Measurements from ENCODE around the gene RPL37A. TPM values are rescaled to one million over a fixed set of nuclear protein-coding genes. Genes with fewer than 3 reads are reported as not detected.
"Not testable (repeated sequence)": the region's sequence is repeated elsewhere in the genome, so short reads cannot be mapped to it uniquely, and the experiment has no call there.

RPL37A gene
- total RNA-seq, 4 donors from 2014 or later, result 59.1 to 1,456 (median 761) TPM

DNA sequence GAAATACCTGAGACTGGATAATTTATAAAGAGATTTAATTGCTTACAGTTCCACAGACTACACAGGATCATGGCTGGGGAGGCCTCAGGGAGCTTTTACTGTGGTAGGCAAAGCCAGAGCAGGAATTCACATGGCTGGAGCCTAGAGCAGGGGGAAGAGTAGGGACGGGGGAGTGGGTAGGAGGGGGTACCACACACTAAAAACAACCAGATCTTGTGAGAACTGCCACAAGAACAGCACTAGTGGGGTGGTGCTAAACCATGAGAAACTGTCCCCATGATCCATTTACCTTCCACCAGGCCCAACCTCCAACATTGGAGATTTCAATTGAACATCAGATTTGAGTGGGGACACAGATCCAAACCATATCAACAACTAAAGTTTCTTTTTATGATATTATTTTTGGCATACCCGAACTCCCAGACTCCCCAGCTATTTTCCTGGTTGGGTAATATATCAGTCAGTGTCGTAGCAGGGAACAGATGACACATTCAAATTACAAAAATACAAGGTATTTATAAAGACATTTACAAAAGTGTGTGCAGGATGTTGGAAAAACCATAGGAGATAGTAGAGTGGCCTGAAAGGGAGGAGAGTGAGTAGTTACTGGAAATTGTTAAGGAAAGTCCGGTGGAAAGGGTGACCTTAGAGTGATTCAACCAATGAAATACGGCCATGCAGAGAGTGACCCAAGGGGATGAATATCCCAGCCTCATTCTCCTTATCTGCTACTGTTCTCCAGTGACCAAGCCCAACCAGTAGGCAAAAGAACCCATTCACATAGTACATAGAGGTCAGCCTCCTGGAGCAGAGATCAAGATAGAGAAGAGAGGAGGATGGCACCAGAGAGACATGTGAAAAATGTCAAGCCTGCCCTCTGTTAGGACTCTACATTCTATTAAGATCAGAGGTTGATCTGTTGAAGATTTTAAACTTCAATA, 8.8 kb downstream of the RPL37A start:
- Histone ChIP-seq H3K4me3 (no peak overlapping the region), H3K27ac (no peak overlapping the region), H3K27me3 (no peaks in the 10 kb centered on the region), H3K4me1 (peaks cover 0 to 12% (median 3%) of the 10 kb centered on the region in 4 donors), H3K9me3 (no peaks in the 10 kb centered on the region), H3K36me3 (peaks cover 0 to 14% (median 5%) of the 10 kb centered on the region in 4 donors)
- in situ Hi-C loops (cut with MboI; ENCODE audit: low pct_ligation_motif_present in 1 of 4, low pct_unique_long_range_greater_than_20kb in 1 of 4, low sequenced_read_pairs in 3 of 4) (no loop called here), intact Hi-C loops (cut with DNase I; ENCODE audit: low total_unique reads) (no loop called here)
- WGBS, 2 donors (ENCODE audit: low coverage in 1 of 2), result 92 to 93% methylated on average over 4 to 5 of the region's 5 CpGs
- TF ChIP-seq POLR2AphosphoS5 (IDR thresholded peaks at IDR 0.05) (peak in 1 of 3 donors; percentile 4), EP300 (IDR thresholded peaks at IDR 0.05; ENCODE audit: low read depth) (no peak)
- DNase-seq, result no peak

DNA sequence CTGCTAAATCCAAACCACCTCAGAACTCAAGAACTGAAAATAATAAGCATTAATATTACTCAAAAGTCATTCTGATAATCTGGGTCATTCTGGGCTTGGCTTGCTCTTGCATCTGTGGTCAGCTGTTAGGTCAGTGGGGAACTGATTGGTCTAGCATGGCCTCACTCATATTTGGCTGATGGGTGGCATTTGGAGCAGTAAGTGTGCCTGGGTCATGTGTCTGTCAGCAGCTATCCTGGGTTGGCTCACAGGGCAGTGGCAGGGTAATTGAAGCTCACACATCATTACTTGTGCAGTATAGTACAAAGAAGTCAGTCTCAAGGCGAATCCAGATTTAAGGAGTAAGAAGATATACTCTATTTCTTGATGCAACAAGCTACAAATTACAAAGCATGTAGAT, 9.6 kb downstream of the RPL37A start:
- in situ Hi-C loops (cut with MboI; ENCODE audit: low pct_ligation_motif_present in 1 of 4, low pct_unique_long_range_greater_than_20kb in 1 of 4, low sequenced_read_pairs in 3 of 4), result no loop called here
- TF ChIP-seq EP300 (IDR thresholded peaks at IDR 0.05; ENCODE audit: low read depth), result no peak
- TF ChIP-seq, protein P1, sequence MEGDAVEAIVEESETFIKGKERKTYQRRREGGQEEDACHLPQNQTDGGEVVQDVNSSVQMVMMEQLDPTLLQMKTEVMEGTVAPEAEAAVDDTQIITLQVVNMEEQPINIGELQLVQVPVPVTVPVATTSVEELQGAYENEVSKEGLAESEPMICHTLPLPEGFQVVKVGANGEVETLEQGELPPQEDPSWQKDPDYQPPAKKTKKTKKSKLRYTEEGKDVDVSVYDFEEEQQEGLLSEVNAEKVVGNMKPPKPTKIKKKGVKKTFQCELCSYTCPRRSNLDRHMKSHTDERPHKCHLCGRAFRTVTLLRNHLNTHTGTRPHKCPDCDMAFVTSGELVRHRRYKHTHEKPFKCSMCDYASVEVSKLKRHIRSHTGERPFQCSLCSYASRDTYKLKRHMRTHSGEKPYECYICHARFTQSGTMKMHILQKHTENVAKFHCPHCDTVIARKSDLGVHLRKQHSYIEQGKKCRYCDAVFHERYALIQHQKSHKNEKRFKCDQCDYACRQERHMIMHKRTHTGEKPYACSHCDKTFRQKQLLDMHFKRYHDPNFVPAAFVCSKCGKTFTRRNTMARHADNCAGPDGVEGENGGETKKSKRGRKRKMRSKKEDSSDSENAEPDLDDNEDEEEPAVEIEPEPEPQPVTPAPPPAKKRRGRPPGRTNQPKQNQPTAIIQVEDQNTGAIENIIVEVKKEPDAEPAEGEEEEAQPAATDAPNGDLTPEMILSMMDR (IDR thresholded peaks at IDR 0.05), result no peak
- TF ChIP-seq POLR2AphosphoS5 (IDR thresholded peaks at IDR 0.05), result no peak
- no peak for TF ChIP-seq POLR2A (IDR thresholded peaks at IDR 0.05)
- no peak for DNase-seq
- Histone ChIP-seq H3K4me3 (no peak overlapping the region), H3K27me3 (no peaks in the 10 kb centered on the region), H3K9me3 (no peaks in the 10 kb centered on the region), H3K36me3 (peaks cover 0 to 7% (median 3%) of the 10 kb centered on the region in 4 donors), H3K27ac (no peak overlapping the region), H3K4me1 (peaks cover 0 to 4% (median 0%) of the 10 kb centered on the region in 4 donors)
- intact Hi-C loops (cut with DNase I; ENCODE audit: low total_unique reads), result no loop called here
- WGBS, 2 donors (ENCODE audit: low coverage in 1 of 2), result 93 to 100% methylated on average over 1 of the region's 1 CpG

DNA sequence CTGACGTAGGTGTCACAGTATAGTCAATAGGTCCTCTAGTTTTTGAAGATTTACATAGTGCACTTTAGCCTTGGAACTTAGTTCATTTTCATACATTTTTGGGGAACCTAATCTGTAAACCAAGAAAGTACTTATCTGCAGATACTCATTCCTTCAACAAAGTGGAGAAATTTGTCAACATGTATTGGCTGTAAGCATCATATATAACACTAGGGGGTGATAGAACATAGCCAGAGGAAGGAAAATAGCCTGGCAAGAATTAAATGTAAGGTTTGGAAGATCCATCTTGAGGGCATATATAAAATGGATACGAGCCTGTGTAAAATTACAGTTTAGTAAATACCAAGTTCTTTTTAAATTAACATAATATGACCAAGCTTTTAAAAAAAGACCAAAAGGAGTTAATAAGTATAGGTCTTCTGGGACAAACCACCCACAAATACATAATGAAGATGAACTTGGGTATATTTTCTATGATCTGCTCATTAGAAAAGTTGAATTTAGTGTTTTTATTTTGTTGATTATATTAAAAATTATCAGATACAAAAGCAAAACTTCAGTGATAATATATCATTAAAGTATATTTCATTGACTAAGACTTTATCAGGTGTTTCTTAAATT, 18.2 kb downstream of the RPL37A start:
- no peak overlapping the region for H3K4me3 ChIP-seq
- no peaks in the 10 kb centered on the region for H3K27me3 ChIP-seq
- no peak for TF ChIP-seq EP300 (IDR thresholded peaks at IDR 0.05; ENCODE audit: low read depth)
- TF ChIP-seq POLR2AphosphoS5 (IDR thresholded peaks at IDR 0.05), result no peak
- TF ChIP-seq POLR2A (IDR thresholded peaks at IDR 0.05), result no peak
- TF ChIP-seq, protein P1 (IDR thresholded peaks at IDR 0.05), result peak; percentile 65 to 72 (median 68)
- in situ Hi-C loops (cut with MboI; ENCODE audit: low pct_ligation_motif_present in 1 of 4, low pct_unique_long_range_greater_than_20kb in 1 of 4, low sequenced_read_pairs in 3 of 4), result loop anchor here (5.0 kb wide), 1 partner anchor 150 kb away; no protein-coding TSS in a partner anchor
- H3K4me1 ChIP-seq, result no peaks in the 10 kb centered on the region
- intact Hi-C loops (cut with DNase I; ENCODE audit: low total_unique reads), result no loop called here
- no peaks in the 10 kb centered on the region for H3K36me3 ChIP-seq
- no peak overlapping the region for H3K27ac ChIP-seq
- 45 to 50% methylated on average over 2 of the region's 2 CpGs for WGBS, 2 donors (ENCODE audit: low coverage in 1 of 2)
- no peaks in the 10 kb centered on the region for H3K9me3 ChIP-seq
- no peak for DNase-seq

DNA sequence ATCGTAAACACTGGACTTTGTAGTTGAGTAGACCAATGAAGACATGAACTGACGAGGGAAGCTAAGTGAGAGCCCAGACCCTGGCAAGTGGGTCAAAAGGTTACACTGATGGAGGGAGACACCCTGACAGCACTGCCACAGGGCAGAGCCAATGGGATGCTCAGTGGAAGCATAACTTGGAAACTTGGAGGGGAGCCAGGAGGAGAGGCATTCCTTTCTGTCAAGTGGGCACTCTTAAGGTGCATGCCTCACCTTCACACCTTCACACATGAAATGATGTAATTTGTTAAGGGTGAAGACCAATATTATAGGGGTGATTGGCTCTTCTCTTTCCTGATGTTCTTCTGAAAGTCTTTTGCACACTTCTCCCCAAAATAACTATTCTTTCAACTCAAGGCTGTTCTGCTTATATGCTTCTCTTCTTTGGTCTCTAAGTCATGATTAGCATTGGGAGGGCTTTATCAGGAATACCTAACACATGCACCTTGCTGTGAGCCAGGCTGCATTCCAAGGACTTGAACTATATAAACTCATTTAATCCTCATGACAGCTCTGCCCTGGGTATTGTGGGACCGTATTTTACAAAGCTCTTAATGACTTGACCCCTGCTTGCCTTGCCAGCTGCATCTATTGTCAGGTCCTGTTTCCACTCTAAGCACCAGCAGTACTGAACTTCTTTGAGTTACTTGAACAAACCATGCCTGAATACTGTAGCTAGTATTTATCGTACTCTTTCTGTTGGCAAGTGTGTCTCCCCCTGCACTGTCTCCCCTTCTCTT, 19.0 kb downstream of the RPL37A start:
- WGBS, 2 donors (ENCODE audit: low coverage in 1 of 2), result 86% methylated on average over 4 of the region's 4 CpGs; no CpG with 5 or more reads in 1 of the 2 donors
- Histone ChIP-seq H3K27me3 (no peaks in the 10 kb centered on the region), H3K9me3 (no peaks in the 10 kb centered on the region), H3K36me3 (no peaks in the 10 kb centered on the region), H3K4me1 (no peaks in the 10 kb centered on the region), H3K27ac (no peak overlapping the region), H3K4me3 (no peak overlapping the region)
- in situ Hi-C loops (cut with MboI; ENCODE audit: low pct_ligation_motif_present in 1 of 4, low pct_unique_long_range_greater_than_20kb in 1 of 4, low sequenced_read_pairs in 3 of 4), result loop anchor here (5.0 kb wide), 1 partner anchor 150 kb away; no protein-coding TSS in a partner anchor
- intact Hi-C loops (cut with DNase I; ENCODE audit: low total_unique reads), result no loop called here
- TF ChIP-seq POLR2A (IDR thresholded peaks at IDR 0.05), result no peak
- no peak for TF ChIP-seq POLR2AphosphoS5 (IDR thresholded peaks at IDR 0.05)
- no peak for TF ChIP-seq EP300 (IDR thresholded peaks at IDR 0.05; ENCODE audit: low read depth)
- TF ChIP-seq, protein P1 (IDR thresholded peaks at IDR 0.05), result no peak
- no peak for DNase-seq

DNA sequence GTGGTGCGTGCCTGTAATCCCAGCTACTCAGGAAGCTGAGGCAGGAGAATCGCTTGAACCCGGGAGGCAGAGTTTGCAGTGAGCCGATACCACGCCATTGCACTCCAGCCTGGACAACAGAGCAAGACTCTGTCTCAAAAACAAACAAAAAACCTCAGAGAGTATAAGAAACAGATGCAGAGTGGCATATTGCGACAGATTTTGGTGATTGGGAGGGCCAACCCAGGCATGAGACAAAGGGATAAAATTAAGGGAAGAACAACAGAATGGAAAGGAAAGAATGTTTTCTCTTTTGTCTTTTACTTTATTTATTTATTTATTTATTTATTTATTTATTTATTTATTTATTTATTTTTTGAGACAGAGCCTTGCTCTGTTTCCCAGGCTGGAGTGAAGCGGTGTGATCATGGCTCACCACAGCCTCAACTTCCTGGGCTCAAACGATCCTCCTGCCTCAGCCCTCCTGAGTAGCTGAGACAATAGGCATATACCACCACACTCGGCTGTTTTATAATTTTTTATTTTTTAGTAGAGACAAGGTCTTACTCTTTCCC, 20.0 kb downstream of the RPL37A start:
- H3K27me3 ChIP-seq; H3K4me1 ChIP-seq; DNase-seq; H3K27ac ChIP-seq; intact Hi-C loops (cut with DNase I; ENCODE audit: low total_unique reads); H3K36me3 ChIP-seq; H3K4me3 ChIP-seq; H3K9me3 ChIP-seq: not testable (repeated sequence)
- WGBS, 2 donors (ENCODE audit: low coverage in 1 of 2), result 84 to 88% methylated on average over 6 to 9 of the region's 9 CpGs
- in situ Hi-C loops (cut with MboI; ENCODE audit: low pct_ligation_motif_present in 1 of 4, low pct_unique_long_range_greater_than_20kb in 1 of 4, low sequenced_read_pairs in 3 of 4), result loop anchor here (5.0 kb wide), 1 partner anchor 149 kb away; no protein-coding TSS in a partner anchor
